WTC11 (cell line): Measurements from ENCODE around the gene PCDH9. TPM values are rescaled to one million over a fixed set of nuclear protein-coding genes. Genes with fewer than 3 reads are reported as not detected.

Experiments used
- ATAC-seq: fragments of 200-7000 bp; cut with Tn5 transposase; 2 replicates; pipeline ENCODE4 v1.10.0; 2021; ENCODE audit warnings: mild to moderate bottlenecking, moderate library complexity
- CTCF ChIA-PET: fragments of 300-600 bp; sonication (Branson Sonifier 250); formaldehyde crosslinking; loops from one replicate; lab custom pipeline; 2021; ENCODE audit warnings: antibody characterized with exemption; lab: Charles Lee
- POLR2A ChIA-PET: fragments of 350-600 bp; sonication (Branson Sonifier 250); formaldehyde crosslinking; loops from one replicate; lab custom pipeline; 2021; ENCODE audit warnings: antibody characterized with exemption; lab: Charles Lee
- DNase-seq: peaks from one replicate; pipeline ENCODE4 v3.0.0; 2021; ENCODE audit warnings: low spot score
- H3K27ac Mint-ChIP-seq: 2 replicates; pipeline ENCODE4 v1.8.0; 2021; ENCODE audit warnings: mixed read lengths
- H3K27me3 Mint-ChIP-seq: 2 replicates; pipeline ENCODE4 v1.8.0; 2021; ENCODE audit warnings: low read depth, mild to moderate bottlenecking, moderate library complexity, mixed read lengths
- H3K36me3 Mint-ChIP-seq: 2 replicates; pipeline ENCODE4 v1.8.0; 2021; ENCODE audit warnings: mixed read lengths
- H3K4me1 Mint-ChIP-seq: 2 replicates; pipeline ENCODE4 v1.8.0; 2022; ENCODE audit warnings: mixed read lengths
- H3K4me3 Mint-ChIP-seq: 2 replicates; pipeline ENCODE4 v1.8.0; 2021; ENCODE audit warnings: mild to moderate bottlenecking, moderate library complexity, mixed read lengths
- H3K9me3 Mint-ChIP-seq: 2 replicates; pipeline ENCODE4 v1.8.0; 2021; ENCODE audit warnings: mixed read lengths
- CBFB ChIP-seq: sonication (generic); formaldehyde crosslinking; IDR thresholded peaks from 2 replicates; pipeline ENCODE4 v1.8.1; 2022; ENCODE audit warnings: mild to moderate bottlenecking, low read depth, missing genetic modification reagents
- CDX4 ChIP-seq: fragments of 250-450 bp; sonication (Bioruptor Pico); IDR thresholded peaks from 2 replicates; pipeline ENCODE4 v1.9.0; 2021; ENCODE audit warnings: moderate library complexity, mild to moderate bottlenecking, inconsistent platforms, borderline replicate concordance
- CREM ChIP-seq: sonication (generic); formaldehyde crosslinking; IDR thresholded peaks from 2 replicates; pipeline ENCODE4 v1.8.1; 2022; ENCODE audit warnings: mild to moderate bottlenecking, missing genetic modification reagents, moderate library complexity
- E2F1 ChIP-seq: sonication (generic); formaldehyde crosslinking; IDR thresholded peaks from 2 replicates; pipeline ENCODE4 v1.8.0; 2022; ENCODE audit warnings: mild to moderate bottlenecking, missing genetic modification reagents
- ETV6 ChIP-seq: sonication (generic); formaldehyde crosslinking; IDR thresholded peaks from 2 replicates; pipeline ENCODE4 v1.8.1; 2022; ENCODE audit warnings: mild to moderate bottlenecking, missing genetic modification reagents
- GRHL2 ChIP-seq: fragments of 250-450 bp; sonication (Bioruptor Pico); IDR thresholded peaks from 2 replicates; pipeline ENCODE4 v1.8.0; 2022; ENCODE audit warnings: mild to moderate bottlenecking, moderate library complexity; ENCODE audit not compliant: insufficient replicate concordance, severe bottlenecking
- IRF2 ChIP-seq: sonication (generic); formaldehyde crosslinking; IDR thresholded peaks from 2 replicates; pipeline ENCODE4 v1.8.0; 2022; ENCODE audit warnings: low read depth, missing genetic modification reagents, borderline replicate concordance
- JAZF1 ChIP-seq: fragments of 250-450 bp; sonication (Bioruptor Pico); IDR thresholded peaks from 2 replicates; pipeline ENCODE4 v1.9.0; 2021; ENCODE audit warnings: moderate library complexity, mild to moderate bottlenecking, inconsistent platforms
- MAX ChIP-seq: sonication (generic); formaldehyde crosslinking; IDR thresholded peaks from 2 replicates; pipeline ENCODE4 v1.8.0; 2022; ENCODE audit warnings: mild to moderate bottlenecking, missing genetic modification reagents
- NFE2L1 ChIP-seq: sonication (generic); formaldehyde crosslinking; IDR thresholded peaks from 2 replicates; pipeline ENCODE4 v1.8.1; 2023; ENCODE audit warnings: missing genetic modification reagents
- NFYB ChIP-seq: sonication (generic); formaldehyde crosslinking; conservative IDR thresholded peaks from 2 replicates; pipeline ENCODE4 v1.8.0; 2022; ENCODE audit warnings: low read depth, missing genetic modification reagents
- PRDM15 ChIP-seq: sonication (generic); formaldehyde crosslinking; IDR thresholded peaks from 2 replicates; pipeline ENCODE4 v1.8.0; 2022; ENCODE audit warnings: missing genetic modification reagents
- SP1 ChIP-seq: sonication (generic); formaldehyde crosslinking; conservative IDR thresholded peaks from 2 replicates; pipeline ENCODE4 v1.8.1; 2022; ENCODE audit warnings: missing genetic modification reagents
- TEAD1 ChIP-seq: sonication (generic); formaldehyde crosslinking; IDR thresholded peaks from 2 replicates; pipeline ENCODE4 v1.8.0; 2022; ENCODE audit warnings: mild to moderate bottlenecking, missing genetic modification reagents
- ZNF138 ChIP-seq: sonication (generic); formaldehyde crosslinking; conservative IDR thresholded peaks from 2 replicates; pipeline ENCODE4 v1.8.1; 2022; ENCODE audit warnings: mild to moderate bottlenecking, moderate library complexity, missing genetic modification reagents
- ZNF423 ChIP-seq: fragments of 250-450 bp; sonication (Bioruptor Pico); IDR thresholded peaks from 2 replicates; pipeline ENCODE4 v2.1.2; 2022; ENCODE audit warnings: mild to moderate bottlenecking, moderate library complexity
- total RNA-seq: library from RNA; stranded (reverse); gene quantifications from 3 replicates; pipeline ENCODE4 v1.2.3, GENCODE V29; 2021
- TF ChIP-seq, protein P1 (sequence below): sonication (generic); formaldehyde crosslinking; IDR thresholded peaks from 2 replicates; pipeline ENCODE4 v1.8.1; 2022; ENCODE audit warnings: mild to moderate bottlenecking, moderate library complexity, missing genetic modification reagents
- TF ChIP-seq, protein P2 (sequence below): sonication (generic); formaldehyde crosslinking; IDR thresholded peaks from 2 replicates; pipeline ENCODE4 v1.8.1; 2023; ENCODE audit warnings: mild to moderate bottlenecking, moderate library complexity, missing genetic modification reagents

Gene PCDH9
- total RNA-seq, 1 experiment from 2014 or later: 0.48 TPM

- Mint-ChIP-seq H3K4me1 (peaks cover 15% of the 10 kb centered on the region), H3K36me3 (no peaks in the 10 kb centered on the region), H3K27me3 (no peaks in the 10 kb centered on the region; the same call in 1 of the 2 replicates), H3K4me3 (no peak overlapping the region), H3K27ac (peak overlapping the region; percentile 23; the same call in 1 of the 2 replicates), H3K9me3 (no peaks in the 10 kb centered on the region)
- CTCF ChIA-PET: interaction anchor here (1.0 to 2.5 kb wide), 2 partner anchors 185 to 237 kb away, joined by 3 to 15 read pairs; no protein-coding TSS in a partner anchor
- TF ChIP-seq CDX4 (CRISPR knock-in tag) (no peak), PRDM15 (CRISPR knock-in tag) (peak; percentile 52)
- no peak for ATAC-seq
- POLR2A ChIA-PET: interaction anchor here (0.6 to 0.7 kb wide), 2 partner anchors 76 to 1595 kb away, joined by 3 read pairs; no protein-coding TSS in a partner anchor
- DNase-seq: no peak
These were observed 1.3 kb upstream of the PCDH9 start for GRCh38 chr13:67231289-67232000.

DNA sequence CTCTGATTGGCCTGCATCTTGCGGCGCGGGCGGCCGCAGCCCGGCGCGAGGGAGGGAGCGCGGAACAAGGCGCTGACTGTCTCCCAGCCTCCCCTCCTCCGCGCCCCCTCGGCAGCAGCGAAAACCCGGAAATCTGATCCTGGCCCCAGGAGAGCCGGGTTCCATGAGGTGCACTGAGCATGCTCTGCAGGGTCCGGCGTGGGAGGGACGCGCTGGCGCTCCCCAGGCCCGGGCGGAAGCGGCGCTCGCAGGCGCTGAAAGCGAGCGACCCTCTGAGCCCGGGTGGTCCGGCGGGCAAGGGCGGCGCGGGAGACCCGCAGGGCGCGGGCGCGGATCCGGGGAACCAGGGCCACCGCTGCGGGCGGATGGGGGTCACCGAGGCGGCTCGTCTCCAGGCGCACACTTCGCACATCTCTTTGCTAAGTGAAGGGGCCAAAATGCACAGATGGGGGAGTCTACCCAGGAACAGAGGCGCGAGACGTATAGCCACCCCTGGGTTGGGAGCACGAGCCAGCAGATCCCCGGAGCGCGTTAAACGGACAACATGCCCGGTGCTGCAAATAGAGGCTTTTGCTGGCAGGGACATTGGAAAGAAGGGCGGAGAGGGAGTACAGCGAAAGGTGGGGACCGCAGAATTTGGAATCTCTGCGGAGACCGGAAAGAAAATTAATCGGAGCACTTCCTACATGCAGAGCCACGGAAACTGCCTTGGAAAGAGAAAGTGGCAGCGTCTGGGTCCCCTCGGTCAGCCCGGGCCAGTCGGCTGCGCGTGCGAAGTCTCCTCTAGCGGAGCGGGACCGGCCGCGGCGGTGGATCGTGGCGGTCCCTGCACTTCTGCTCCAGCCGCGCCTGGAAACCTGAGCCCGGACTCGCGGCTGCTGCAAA is 510 bp upstream of the PCDH9 start:
- no peaks in the 10 kb centered on the region for H3K36me3 Mint-ChIP-seq
- no peak overlapping the region for H3K4me3 Mint-ChIP-seq
- peak overlapping the region; percentile 46; the same call in 1 of the 2 replicates for H3K27ac Mint-ChIP-seq
- ChIA-PET POLR2A (interaction anchor here (0.7 kb wide), 1 partner anchor 1594 kb away, joined by 3 read pairs; no protein-coding TSS in a partner anchor), CTCF (no interaction called here)
- peaks cover 12% of the 10 kb centered on the region for H3K4me1 Mint-ChIP-seq
- ATAC-seq (peak; percentile 89), DNase-seq (peak; percentile 94)
- no peaks in the 10 kb centered on the region; the same call in 1 of the 2 replicates for H3K27me3 Mint-ChIP-seq
- no peaks in the 10 kb centered on the region for H3K9me3 Mint-ChIP-seq
- TF ChIP-seq, protein P1, sequence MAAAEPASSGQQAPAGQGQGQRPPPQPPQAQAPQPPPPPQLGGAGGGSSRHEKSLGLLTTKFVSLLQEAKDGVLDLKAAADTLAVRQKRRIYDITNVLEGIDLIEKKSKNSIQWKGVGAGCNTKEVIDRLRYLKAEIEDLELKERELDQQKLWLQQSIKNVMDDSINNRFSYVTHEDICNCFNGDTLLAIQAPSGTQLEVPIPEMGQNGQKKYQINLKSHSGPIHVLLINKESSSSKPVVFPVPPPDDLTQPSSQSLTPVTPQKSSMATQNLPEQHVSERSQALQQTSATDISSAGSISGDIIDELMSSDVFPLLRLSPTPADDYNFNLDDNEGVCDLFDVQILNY (CRISPR knock-in tag): peak; percentile 77; the same call in 1 of the 2 replicates
- TF ChIP-seq ETV6 (CRISPR knock-in tag) (peak; percentile 43; the same call in 1 of the 2 replicates), ZNF423 (CRISPR knock-in tag) (peak; percentile 77), E2F1 (CRISPR knock-in tag) (no peak), ZNF138 (CRISPR knock-in tag) (peak; percentile 64; the same call in 1 of the 2 replicates), IRF2 (CRISPR knock-in tag) (no peak), GRHL2 (CRISPR knock-in tag) (no peak), MAX (CRISPR knock-in tag) (peak; percentile 60; the same call in 1 of the 2 replicates), NFYB (CRISPR knock-in tag) (peak; percentile 73), NFE2L1 (CRISPR knock-in tag) (0 out of 2 replicates have a peak, but pooled peaks have one; percentile 14), TEAD1 (CRISPR knock-in tag) (peak; percentile 73; the same call in 1 of the 2 replicates), CREM (peak; percentile 64; the same call in 1 of the 2 replicates), SP1 (CRISPR knock-in tag) (peak; percentile 94), CBFB (CRISPR knock-in tag) (0 out of 2 replicates have a peak, but pooled peaks have one; percentile 26), JAZF1 (CRISPR knock-in tag) (no peak)
- TF ChIP-seq, protein P2, sequence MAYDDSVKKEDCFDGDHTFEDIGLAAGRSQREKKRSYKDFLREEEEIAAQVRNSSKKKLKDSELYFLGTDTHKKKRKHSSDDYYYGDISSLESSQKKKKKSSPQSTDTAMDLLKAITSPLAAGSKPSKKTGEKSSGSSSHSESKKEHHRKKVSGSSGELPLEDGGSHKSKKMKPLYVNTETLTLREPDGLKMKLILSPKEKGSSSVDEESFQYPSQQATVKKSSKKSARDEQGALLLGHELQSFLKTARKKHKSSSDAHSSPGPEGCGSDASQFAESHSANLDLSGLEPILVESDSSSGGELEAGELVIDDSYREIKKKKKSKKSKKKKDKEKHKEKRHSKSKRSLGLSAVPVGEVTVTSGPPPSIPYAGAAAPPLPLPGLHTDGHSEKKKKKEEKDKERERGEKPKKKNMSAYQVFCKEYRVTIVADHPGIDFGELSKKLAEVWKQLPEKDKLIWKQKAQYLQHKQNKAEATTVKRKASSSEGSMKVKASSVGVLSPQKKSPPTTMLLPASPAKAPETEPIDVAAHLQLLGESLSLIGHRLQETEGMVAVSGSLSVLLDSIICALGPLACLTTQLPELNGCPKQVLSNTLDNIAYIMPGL (CRISPR knock-in tag): peak; percentile 75; the same call in 1 of the 2 replicates
